Endothelial cell of umbilical vein (primary cell): ENCODE results near the gene EIF4E. TPM values are rescaled to one million over a fixed set of nuclear protein-coding genes. Genes with fewer than 3 reads are reported as not detected.

ENCODE experiments used
- BruUV-seq: library from RNA; stranded (reverse); fragments of 400-500 nt; replicated peaks from 2 replicates; lab custom pipeline; 2021; lab: Mats Ljungman, UMichigan
- CTCF ChIA-PET: fragments of 300-600, 350-600 bp; sonication (Branson Sonifier 250); formaldehyde crosslinking; loops from one replicate; lab custom pipeline; 2021; ENCODE audit warnings: antibody characterized with exemption, inconsistent platforms; lab: Charles Lee
- POLR2A ChIA-PET: fragments of 300-600, 350-600 bp; sonication (Branson Sonifier 250); formaldehyde crosslinking; loops from one replicate; lab custom pipeline; 2021; ENCODE audit warnings: antibody characterized with exemption, inconsistent platforms; lab: Charles Lee
- DNase-seq: peaks from one replicate; pipeline ENCODE4 v3.0.0-alpha.2; 2011; ENCODE audit warnings: low read depth, low spot score
- FAIRE-seq: peaks from 2 replicates; lab custom pipeline; 2011; peaks lifted over from hg19 to GRCh38; lab: Jason Lieb, UNC
- H2AFZ ChIP-seq: 2 replicates; pipeline ENCODE4 v1.6.0; 2012; ENCODE audit warnings: low read depth, low read length, control low read depth, inconsistent platforms
- H3K27ac ChIP-seq: 2 replicates; pipeline ENCODE4 v1.5.1; 2011; ENCODE audit warnings: low read depth, mild to moderate bottlenecking, control low read depth, low read length, moderate library complexity; ENCODE audit not compliant: insufficient read depth
- H3K27me3 ChIP-seq, 2 experiments: 2 replicates each; pipeline versions ENCODE4 v1.6.0 to v1.6.1; 2011; ENCODE audit warnings: low read length in 2 of 2, mixed read lengths in 1 of 2; ENCODE audit not compliant: control insufficient read depth in 2 of 2, insufficient read depth in 2 of 2
- H3K36me3 ChIP-seq, 2 experiments: 2 replicates in 1 of 2; 3 replicates in 1 of 2; pipeline ENCODE4 v1.5.1; 2011; ENCODE audit warnings: low read length in 2 of 2, mild to moderate bottlenecking in 1 of 2, moderate library complexity in 1 of 2; ENCODE audit not compliant: control insufficient read depth in 2 of 2, insufficient read depth in 2 of 2; ENCODE audit errors: extremely low read depth in 1 of 2
- H3K4me1 ChIP-seq: 3 replicates; pipeline ENCODE4 v1.5.1; 2011; ENCODE audit warnings: mild to moderate bottlenecking, low read length; ENCODE audit not compliant: control insufficient read depth, insufficient read depth; ENCODE audit errors: extremely low read depth
- H3K4me2 ChIP-seq: 2 replicates; pipeline ENCODE4 v1.6.1; 2011; ENCODE audit warnings: low read length, control low read depth, mixed read lengths; ENCODE audit not compliant: insufficient read depth
- H3K4me3 ChIP-seq, 3 experiments: fragments of 200-600 bp in 1 of 3; sonication (generic), shearing (Covaris generic) in 1 of 3; replicated peaks in 1 of 3; 2 replicates each; pipeline ENCODE4 v1.5.1; 2011 to 2016; ENCODE audit warnings: control low read depth in 3 of 3, low read length in 3 of 3, mild to moderate bottlenecking in 2 of 3, inconsistent platforms in 1 of 3, low read depth in 1 of 3, moderate library complexity in 1 of 3; ENCODE audit not compliant: insufficient read depth in 1 of 3
- H3K79me2 ChIP-seq: 2 replicates; pipeline ENCODE4 v1.6.0; 2012; ENCODE audit warnings: low read length, inconsistent platforms; ENCODE audit not compliant: control insufficient read depth, insufficient read depth
- H3K9ac ChIP-seq: replicated peaks from 2 replicates; pipeline ENCODE3; 2011; ENCODE audit warnings: low read length, control low read depth; ENCODE audit not compliant: insufficient read depth; ENCODE audit errors: extremely low read depth
- H3K9me1 ChIP-seq: replicated peaks from 3 replicates; pipeline ENCODE4 v1.6.0; 2011; ENCODE audit warnings: mild to moderate bottlenecking, low read length; ENCODE audit not compliant: control insufficient read depth, insufficient read depth; ENCODE audit errors: extremely low read depth
- H3K9me3 ChIP-seq: replicated peaks from 2 replicates; pipeline ENCODE4 v1.5.1; 2012; ENCODE audit warnings: low read length, inconsistent platforms; ENCODE audit not compliant: control insufficient read depth, insufficient read depth
- H4K20me1 ChIP-seq: replicated peaks from 2 replicates; pipeline ENCODE3; 2011; ENCODE audit warnings: mild to moderate bottlenecking, low read length; ENCODE audit not compliant: control insufficient read depth, insufficient read depth; ENCODE audit errors: extremely low read depth
- EZH2 ChIP-seq: IDR thresholded peaks from 2 replicates; pipeline ENCODE4 v1.6.1; 2012; ENCODE audit warnings: borderline replicate concordance, low read depth, mild to moderate bottlenecking, moderate library complexity, low read length, inconsistent platforms; ENCODE audit not compliant: severe bottlenecking
- FOS ChIP-seq: IDR thresholded peaks from 2 replicates; pipeline ENCODE4 v1.6.1; 2011; ENCODE audit warnings: mild to moderate bottlenecking, low read length, moderate library complexity, borderline replicate concordance; ENCODE audit not compliant: insufficient read depth
- GATA2 ChIP-seq: IDR thresholded peaks from 2 replicates; pipeline ENCODE4 v1.7.0; 2011; ENCODE audit warnings: low read depth, mild to moderate bottlenecking, moderate library complexity, mixed read lengths, low read length; ENCODE audit not compliant: insufficient read length, insufficient read depth
- JUN ChIP-seq: IDR thresholded peaks from 2 replicates; pipeline ENCODE4 v1.6.1; 2011; ENCODE audit warnings: borderline replicate concordance, low read depth; ENCODE audit not compliant: insufficient read length, insufficient read depth
- MYC ChIP-seq: IDR thresholded peaks from one replicate; pipeline ENCODE4 v1.6.1; 2011; ENCODE audit warnings: mild to moderate bottlenecking, low read depth, low read length
- POLR2A ChIP-seq: IDR thresholded peaks from 2 replicates; pipeline ENCODE4 v1.6.1; 2012; ENCODE audit warnings: low read depth, mild to moderate bottlenecking, control low read depth, low read length
- POLR2AphosphoS5 ChIP-seq: IDR thresholded peaks from 2 replicates; pipeline ENCODE4 v1.6.1; 2012; ENCODE audit warnings: low read depth, mild to moderate bottlenecking, control low read depth, low read length, moderate library complexity; ENCODE audit not compliant: insufficient read depth
- dilution Hi-C: fragments of 300-500 bp; cut with MboI; formaldehyde crosslinking; loops from one replicate; pipeline ENCODE4 v1.15.0; 2019; ENCODE audit warnings: low sequenced_read_pairs; ENCODE audit not compliant: extremely low pct_ligation_motif_present
- intact Hi-C: fragments of 100-400 bp; cut with micrococcal nuclease; formaldehyde crosslinking; loops from one replicate; pipeline ENCODE4 v1.10.0; 2022
- polyA plus RNA-seq, 4 experiments: library from polyadenylated mRNA; depleted of rRNA in 3 of 4; stranded (reverse) in 3 of 4; unstranded in 1 of 4; fragments of >200 nt; gene quantifications; 2 replicates each; pipeline versions ENCODE4 v1.2.1 to v1.2.3, GENCODE V29; 2011 to 2012; ENCODE audit warnings: missing spikeins in 1 of 4
- total RNA-seq: library from RNA; stranded (reverse); gene quantifications from 2 replicates; pipeline ENCODE4 v1.2.3, GENCODE V29; 2021
- TF ChIP-seq, protein P1 (sequence below), 2 donors: IDR thresholded peaks; 1 replicate in 1 of 2; 2 replicates in 1 of 2; pipeline ENCODE4 v1.5.1; 2011; ENCODE audit warnings: low read length in 2 of 2, mild to moderate bottlenecking in 2 of 2, moderate library complexity in 2 of 2, control low read depth in 1 of 2, inconsistent platforms in 1 of 2, low read depth in 1 of 2; ENCODE audit not compliant: insufficient read depth in 1 of 2; ENCODE audit errors: extremely low read depth in 1 of 2
- TF ChIP-seq, protein P2 (sequence below): IDR thresholded peaks from 2 replicates; pipeline ENCODE4 v1.6.1; 2011; ENCODE audit not compliant: insufficient read depth, insufficient read length

Gene EIF4E
- total and polyA plus RNA-seq, 2 donors (not counting 3 experiments of a cell fraction or from before 2014, with no cell fraction given), result 40.3 to 107 TPM

DNA sequence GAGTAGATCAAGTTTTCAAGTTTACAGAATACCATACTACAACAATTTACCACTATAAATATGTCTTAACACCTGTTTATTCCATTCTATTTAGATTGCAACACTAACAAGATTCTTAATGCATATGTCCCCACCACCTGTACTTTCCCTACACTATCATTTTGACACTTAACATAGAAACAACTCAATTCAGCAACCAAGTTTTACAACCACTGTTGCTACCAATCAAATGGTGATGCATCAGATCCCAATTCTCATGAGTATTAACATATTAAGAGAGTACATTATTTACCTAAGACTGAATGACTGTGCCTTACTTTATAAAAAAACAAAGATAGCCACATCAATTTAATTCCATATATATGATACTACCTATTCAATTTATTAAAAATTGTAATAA is 49.4 kb downstream of the EIF4E start:
- FAIRE-seq (no peak), DNase-seq (no peak)
- H3K4me3 ChIP-seq, result no peak overlapping the region

More for the DNA sequence above, 49.4 kb downstream of the EIF4E start:
- POLR2A ChIA-PET, result no interaction called here
- BruUV-seq, result no TSS peak
- Histone ChIP-seq H2AFZ (no peak overlapping the region), H3K36me3 (peaks cover 3% of the 10 kb centered on the region in 2 experiments), H3K9me1 (peaks cover 5% of the 10 kb centered on the region), H3K4me1 (no peaks in the 10 kb centered on the region), H3K79me2 (no peaks in the 10 kb centered on the region), H3K9ac (no peak overlapping the region), H3K27ac (no peak overlapping the region), H3K9me3 (no peaks in the 10 kb centered on the region), H3K4me2 (no peak overlapping the region), H4K20me1 (no peaks in the 10 kb centered on the region), H3K27me3 (no peaks in the 10 kb centered on the region)
- dilution Hi-C loops, result no loop called here
- CTCF ChIA-PET, result no interaction called here
- TF ChIP-seq FOS (no peak), POLR2AphosphoS5 (no peak), MYC (no peak), GATA2 (no peak), JUN (no peak), POLR2A (no peak), EZH2 (no peak)
- TF ChIP-seq, protein P1, sequence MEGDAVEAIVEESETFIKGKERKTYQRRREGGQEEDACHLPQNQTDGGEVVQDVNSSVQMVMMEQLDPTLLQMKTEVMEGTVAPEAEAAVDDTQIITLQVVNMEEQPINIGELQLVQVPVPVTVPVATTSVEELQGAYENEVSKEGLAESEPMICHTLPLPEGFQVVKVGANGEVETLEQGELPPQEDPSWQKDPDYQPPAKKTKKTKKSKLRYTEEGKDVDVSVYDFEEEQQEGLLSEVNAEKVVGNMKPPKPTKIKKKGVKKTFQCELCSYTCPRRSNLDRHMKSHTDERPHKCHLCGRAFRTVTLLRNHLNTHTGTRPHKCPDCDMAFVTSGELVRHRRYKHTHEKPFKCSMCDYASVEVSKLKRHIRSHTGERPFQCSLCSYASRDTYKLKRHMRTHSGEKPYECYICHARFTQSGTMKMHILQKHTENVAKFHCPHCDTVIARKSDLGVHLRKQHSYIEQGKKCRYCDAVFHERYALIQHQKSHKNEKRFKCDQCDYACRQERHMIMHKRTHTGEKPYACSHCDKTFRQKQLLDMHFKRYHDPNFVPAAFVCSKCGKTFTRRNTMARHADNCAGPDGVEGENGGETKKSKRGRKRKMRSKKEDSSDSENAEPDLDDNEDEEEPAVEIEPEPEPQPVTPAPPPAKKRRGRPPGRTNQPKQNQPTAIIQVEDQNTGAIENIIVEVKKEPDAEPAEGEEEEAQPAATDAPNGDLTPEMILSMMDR (IDR thresholded peaks at IDR 0.05; ENCODE audit: extremely low read depth in 1 of 2, insufficient read depth in 1 of 2, low read depth in 1 of 2, low read length in 2 of 2), result no peak
- TF ChIP-seq, protein P2, sequence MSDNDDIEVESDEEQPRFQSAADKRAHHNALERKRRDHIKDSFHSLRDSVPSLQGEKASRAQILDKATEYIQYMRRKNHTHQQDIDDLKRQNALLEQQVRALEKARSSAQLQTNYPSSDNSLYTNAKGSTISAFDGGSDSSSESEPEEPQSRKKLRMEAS, result no peak
- intact Hi-C loops, result no loop called here
